AG08396 (cell line): ENCODE results near the gene FBXL3.
"Not testable (repeated sequence)": the region's sequence is repeated elsewhere in the genome, so short reads cannot be mapped to it uniquely, and the experiment has no call there.

ENCODE experiments used
- DNase-seq: peaks from one replicate; pipeline ENCODE4 v3.0.0; 2012; ENCODE audit warnings: low spot score, mixed read lengths

Gene FBXL3

GRCh38 chr13:76983676-76984075 is 43.3 kb downstream of the FBXL3 start:
- DNase-seq, result no peak

GRCh38 chr13:76982061-76982460 is 44.9 kb downstream of the FBXL3 start:
- no peak for DNase-seq

GRCh38 chr13:76980075-76980718 is 46.8 kb downstream of the FBXL3 start:
- DNase-seq, result peak; percentile 91

GRCh38 chr13:76976929-76977328 is 50.0 kb downstream of the FBXL3 start:
- DNase-seq, result no peak

- no peak for DNase-seq
Observed at GRCh38 chr13:76976490-76976889, 50.5 kb downstream of the FBXL3 start.

GRCh38 chr13:76975863-76976262 is 51.1 kb downstream of the FBXL3 start:
- DNase-seq, result no peak

GRCh38 chr13:76974618-76974975 is 52.4 kb downstream of the FBXL3 start:
- no peak for DNase-seq

- no peak for DNase-seq
Observed at GRCh38 chr13:76973920-76974617, 52.9 kb downstream of the FBXL3 start.

GRCh38 chr13:76971851-76972829 is 54.8 kb downstream of the FBXL3 start:
- DNase-seq, result no peak

- no peak for DNase-seq
Observed at GRCh38 chr13:76971215-76971614, 55.7 kb downstream of the FBXL3 start.

GRCh38 chr13:76969488-76970365 is 57.2 kb downstream of the FBXL3 start:
- no peak for DNase-seq

- no peak for DNase-seq
Observed at GRCh38 chr13:76968041-76968440, 58.9 kb downstream of the FBXL3 start.

GRCh38 chr13:76967031-76967430 is 59.9 kb downstream of the FBXL3 start:
- no peak for DNase-seq

- DNase-seq, result peak; percentile 48
Observed at GRCh38 chr13:76965759-76966421, 61.1 kb downstream of the FBXL3 start.

- not testable (repeated sequence) for DNase-seq
Observed at GRCh38 chr13:76959734-76960133, 67.2 kb downstream of the FBXL3 start.

- no peak for DNase-seq
Observed at GRCh38 chr13:76958841-76959432, 68.0 kb downstream of the FBXL3 start.

GRCh38 chr13:76955661-76956060 is 71.3 kb downstream of the FBXL3 start:
- DNase-seq, result no peak
